ENCODE results near the gene BCKDHA. TPM values are rescaled to one million over a fixed set of nuclear protein-coding genes. Genes with fewer than 3 reads are reported as not detected.

BCKDHA gene
- total and polyA plus RNA-seq, 12 donors: 19.5 to 74.6 (median 42.5) TPM

- Histone ChIP-seq H3K4me1 (peaks cover 14 to 35% (median 26%) of the 10 kb centered on the region in 9 donors), H3K36me3 (peaks cover 0 to 23% (median 13%) of the 10 kb centered on the region in 9 donors), H3K4me3 (no peak overlapping the region), H3K27ac (no peak overlapping the region), H3K27me3 (no peaks in the 10 kb centered on the region), H3K9me3 (no peaks in the 10 kb centered on the region)
- DNase-seq: no peak
- intact Hi-C loops (cut with DNase I): loop anchor here in 5 of 10 donors (2.0 to 5.0 kb wide), 4 partner anchors 31 to 47 kb away; partner anchors contain the start of genes DMAC2 (in 2 of the 5), B9D2 (in 1 of the 5) and ERICH4 (in 1 of the 5)
- ATAC-seq: no peak
- 68 to 75% methylated on average over 6 of the region's 6 CpGs for WGBS, 2 donors
- TF ChIP-seq, protein P1, sequence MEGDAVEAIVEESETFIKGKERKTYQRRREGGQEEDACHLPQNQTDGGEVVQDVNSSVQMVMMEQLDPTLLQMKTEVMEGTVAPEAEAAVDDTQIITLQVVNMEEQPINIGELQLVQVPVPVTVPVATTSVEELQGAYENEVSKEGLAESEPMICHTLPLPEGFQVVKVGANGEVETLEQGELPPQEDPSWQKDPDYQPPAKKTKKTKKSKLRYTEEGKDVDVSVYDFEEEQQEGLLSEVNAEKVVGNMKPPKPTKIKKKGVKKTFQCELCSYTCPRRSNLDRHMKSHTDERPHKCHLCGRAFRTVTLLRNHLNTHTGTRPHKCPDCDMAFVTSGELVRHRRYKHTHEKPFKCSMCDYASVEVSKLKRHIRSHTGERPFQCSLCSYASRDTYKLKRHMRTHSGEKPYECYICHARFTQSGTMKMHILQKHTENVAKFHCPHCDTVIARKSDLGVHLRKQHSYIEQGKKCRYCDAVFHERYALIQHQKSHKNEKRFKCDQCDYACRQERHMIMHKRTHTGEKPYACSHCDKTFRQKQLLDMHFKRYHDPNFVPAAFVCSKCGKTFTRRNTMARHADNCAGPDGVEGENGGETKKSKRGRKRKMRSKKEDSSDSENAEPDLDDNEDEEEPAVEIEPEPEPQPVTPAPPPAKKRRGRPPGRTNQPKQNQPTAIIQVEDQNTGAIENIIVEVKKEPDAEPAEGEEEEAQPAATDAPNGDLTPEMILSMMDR (IDR thresholded peaks at IDR 0.05): no peak
Observed at GRCh38 chr19:41395355-41395754, 2.3 kb upstream of the BCKDHA start.

- intact Hi-C loops (cut with DNase I): loop anchor here in 5 of 10 donors (5.0 kb wide), 3 partner anchors 34 to 44 kb away; partner anchors contain the start of genes DMAC2 (in 2 of the 5) and ERICH4 (in 1 of the 5)
- no peaks in the 10 kb centered on the region for H3K9me3 ChIP-seq
- peak overlapping the region; percentile 76 to 95 (median 92) for H3K27ac ChIP-seq
- H3K36me3 ChIP-seq: peaks cover 0 to 20% (median 0%) of the 10 kb centered on the region in 9 donors
- H3K27me3 ChIP-seq: no peaks in the 10 kb centered on the region
- TF ChIP-seq, protein P1 (IDR thresholded peaks at IDR 0.05): no peak
- WGBS, 2 donors: 0% methylated on average over 5 of the region's 5 CpGs
- H3K4me3 ChIP-seq: peak overlapping the region; percentile 58 to 96 (median 88)
- DNase-seq (no peak), ATAC-seq (no peak)
- H3K4me1 ChIP-seq: peaks cover 14 to 58% (median 42%) of the 10 kb centered on the region in 9 donors
Observed at GRCh38 chr19:41398050-41398418, 416 bp downstream of the BCKDHA start.

GRCh38 chr19:41398598-41398997 lies 980 bp downstream of the BCKDHA start:
- TF ChIP-seq, protein P1 (IDR thresholded peaks at IDR 0.05): no peak
- no peak for DNase-seq
- intact Hi-C loops (cut with DNase I): loop anchor here in 5 of 10 donors (5.0 kb wide), 3 partner anchors 34 to 44 kb away; partner anchors contain the start of genes DMAC2 (in 2 of the 5) and ERICH4 (in 1 of the 5)
- ATAC-seq: no peak
- H3K4me1 ChIP-seq: peaks cover 16 to 64% (median 45%) of the 10 kb centered on the region in 9 donors
- H3K27ac ChIP-seq: peak overlapping the region in 6 of 10 donors; percentile 79 to 95 (median 92)
- peaks cover 0 to 25% (median 0%) of the 10 kb centered on the region in 9 donors for H3K36me3 ChIP-seq
- 32 to 39% methylated on average over 3 of the region's 3 CpGs for WGBS, 2 donors
- peak overlapping the region; percentile 58 to 96 (median 88) for H3K4me3 ChIP-seq
- H3K27me3 ChIP-seq: no peaks in the 10 kb centered on the region
- H3K9me3 ChIP-seq: no peaks in the 10 kb centered on the region

GRCh38 chr19:41399091-41399490 lies 1.5 kb downstream of the BCKDHA start:
- TF ChIP-seq, protein P1 (IDR thresholded peaks at IDR 0.05): no peak
- H3K9me3 ChIP-seq: no peaks in the 10 kb centered on the region
- H3K27me3 ChIP-seq: no peaks in the 10 kb centered on the region
- ATAC-seq (no peak), DNase-seq (no peak)
- intact Hi-C loops (cut with DNase I): loop anchor here in 5 of 10 donors (5.0 kb wide), 3 partner anchors 33 to 43 kb away; partner anchors contain the start of genes DMAC2 (in 2 of the 5) and ERICH4 (in 1 of the 5)
- WGBS, 2 donors: 82 to 89% methylated on average over 3 of the region's 3 CpGs
- H3K27ac ChIP-seq: peak overlapping the region in 3 of 10 donors; percentile 79 to 93 (median 91)
- H3K4me3 ChIP-seq: peak overlapping the region in 6 of 10 donors; percentile 58 to 93 (median 85)
- peaks cover 0 to 27% (median 0%) of the 10 kb centered on the region in 9 donors for H3K36me3 ChIP-seq
- H3K4me1 ChIP-seq: peaks cover 16 to 68% (median 46%) of the 10 kb centered on the region in 9 donors

All from heart right ventricle (tissue), 16 donors.